Body of pancreas (tissue), 4 donors: ENCODE data around the gene SETBP1.

Experiments
- CTCF ChIP-seq, 7 experiments: fragments of 450-650 bp in 4 of 7; fragments of 200-600 bp in 3 of 7; sonication (generic) in 3 of 7; IDR thresholded peaks; one replicate each; pipeline ENCODE4 v1.5.1; 2016 to 2019; ENCODE audit warnings: antibody characterized with exemption in 7 of 7
- POLR2A ChIP-seq, 3 donors: fragments of 450-650 bp; IDR thresholded peaks; one replicate each; pipeline ENCODE4 v1.6.1; 2016; ENCODE audit warnings: antibody characterized with exemption in 3 of 3, mild to moderate bottlenecking in 2 of 3

- TF ChIP-seq CTCF (IDR thresholded peaks at IDR 0.05) (no peak), POLR2A (IDR thresholded peaks at IDR 0.05) (no peak)
Measured at GRCh38 chr18:44841752-44842587, 161.3 kb downstream of the SETBP1 start.
